A549 (cell line): Measurements from ENCODE around the gene WFDC11.

Source experiments
- CHD4 ChIP-seq: fragments of 200-600 bp; sonication (generic); IDR thresholded peaks from 2 replicates; pipeline ENCODE4 v1.6.1; 2016; ENCODE audit warnings: antibody characterized with exemption, mild to moderate bottlenecking, borderline replicate concordance
- CTCF ChIP-seq: fragments of >200 bp; sonication (Bioruptor Twin); formaldehyde crosslinking; IDR thresholded peaks from 3 replicates; pipeline ENCODE4 v1.5.1; 2016
- EP300 ChIP-seq, 2 experiments: fragments of >200 bp; sonication (Bioruptor Twin); formaldehyde crosslinking; IDR thresholded peaks; 2 replicates in 1 of 2; 3 replicates in 1 of 2; pipeline ENCODE4 v1.6.1; 2016 to 2017
- MAX ChIP-seq: IDR thresholded peaks from 2 replicates; pipeline ENCODE4 v1.6.1; 2012
- MYC ChIP-seq: IDR thresholded peaks from 2 replicates; pipeline ENCODE4 v1.6.1; 2012; ENCODE audit warnings: mild to moderate bottlenecking, inconsistent platforms, low read length, improper control_type of control experiment, borderline replicate concordance
- NFE2L2 ChIP-seq: fragments of 150-350 bp; conservative IDR thresholded peaks from 2 replicates; pipeline ENCODE4 v1.6.1; 2014; ENCODE audit warnings: low read length
- POLR2A ChIP-seq: IDR thresholded peaks from 2 replicates; pipeline ENCODE4 v1.6.1; 2012; ENCODE audit warnings: mild to moderate bottlenecking, low read length
- RARB ChIP-seq: fragments of 250-450 bp; sonication (Bioruptor Pico); IDR thresholded peaks from 2 replicates; pipeline ENCODE4 v1.8.0; 2021; ENCODE audit warnings: mild to moderate bottlenecking, moderate library complexity
- REST ChIP-seq: fragments of 200-600 bp; sonication (generic); IDR thresholded peaks from 2 replicates; pipeline ENCODE4 v1.6.1; 2016; ENCODE audit warnings: antibody characterized with exemption, mild to moderate bottlenecking, moderate library complexity
- RFX5 ChIP-seq: fragments of 450-650 bp; IDR thresholded peaks from 2 replicates; pipeline ENCODE4 v1.7.1; 2014; ENCODE audit warnings: antibody characterized with exemption, mild to moderate bottlenecking, moderate library complexity
- ZFP36 ChIP-seq: fragments of 450-650 bp; IDR thresholded peaks from 2 replicates; pipeline ENCODE4 v1.6.1; 2014; ENCODE audit warnings: borderline replicate concordance; ENCODE audit not compliant: partially characterized antibody

- TF ChIP-seq CTCF = no peak
- TF ChIP-seq NFE2L2 = no peak
- TF ChIP-seq MYC = no peak
- TF ChIP-seq RFX5 = no peak
- TF ChIP-seq REST = no peak
- TF ChIP-seq RARB = no peak
- no peak for TF ChIP-seq ZFP36
- TF ChIP-seq POLR2A = no peak
- TF ChIP-seq EP300 (IDR thresholded peaks at IDR 0.05) = no peak
- TF ChIP-seq CHD4 = no peak
- no peak for TF ChIP-seq MAX
These were observed 2.7 kb upstream of the WFDC11 start for GRCh38 chr20:45672765-45673164.
